HL-60 (cell line): ENCODE data around the gene B3GALT4.

Source experiments
- DNase-seq, 2 experiments: peaks; one replicate each; pipeline ENCODE4 v3.0.0-alpha.2; 2010 to 2020; ENCODE audit warnings: low read depth in 1 of 2, low spot score in 1 of 2
- H3K27ac ChIP-seq: fragments of 250-450 bp; sonication (Bioruptor Pico); replicated peaks from 2 replicates; pipeline ENCODE4 v1.5.1; 2020; ENCODE audit warnings: mild to moderate bottlenecking, moderate library complexity
- H3K27me3 ChIP-seq: fragments of 250-450 bp; sonication (Bioruptor Pico); 2 replicates; pipeline ENCODE4 v1.5.1; 2021; ENCODE audit warnings: mild to moderate bottlenecking, moderate library complexity; ENCODE audit not compliant: insufficient read depth, poor library complexity, severe bottlenecking
- H3K4me3 ChIP-seq: replicated peaks from 2 replicates; pipeline ENCODE4 v1.5.1; 2011; ENCODE audit warnings: mild to moderate bottlenecking, control low read depth, low read length; ENCODE audit not compliant: insufficient read depth
- CTCF ChIP-seq: IDR thresholded peaks from one replicate; pipeline ENCODE4 v1.5.1; 2011; ENCODE audit warnings: low read length, control low read depth, inconsistent platforms; ENCODE audit not compliant: insufficient read depth
- GABPA ChIP-seq: IDR thresholded peaks from 2 replicates; pipeline ENCODE4 v1.6.1; 2012; ENCODE audit warnings: low read depth
- POLR2AphosphoS5 ChIP-seq: IDR thresholded peaks from 2 replicates; pipeline ENCODE4 v1.6.1; 2012; ENCODE audit warnings: low read depth
- REST ChIP-seq: IDR thresholded peaks from 2 replicates; pipeline ENCODE4 v1.6.1; 2012; ENCODE audit warnings: low read depth; ENCODE audit not compliant: insufficient replicate concordance
- SPI1 ChIP-seq: IDR thresholded peaks from 2 replicates; pipeline ENCODE4 v1.6.1; 2012; ENCODE audit warnings: low read depth, mild to moderate bottlenecking, borderline replicate concordance

The B3GALT4 gene

GRCh38 chr6:33277663-33278391 is 904 bp downstream of the B3GALT4 start:
- Histone ChIP-seq H3K4me3 (peak overlapping the region; percentile 36), H3K27ac (peak overlapping the region; percentile 78), H3K27me3 (no peaks in the 10 kb centered on the region)
- DNase-seq = peak in 1 of 2 experiments; percentile 34
- TF ChIP-seq CTCF (no peak), SPI1 (0 out of 2 replicates have a peak, but pooled peaks have one; percentile 24), GABPA (no peak), POLR2AphosphoS5 (peak; percentile 41), REST (no peak)

- DNase-seq = no peak
- no peaks in the 10 kb centered on the region for H3K27me3 ChIP-seq
- no peak overlapping the region for H3K4me3 ChIP-seq
- TF ChIP-seq GABPA = no peak
- TF ChIP-seq REST = no peak
- no peak for TF ChIP-seq SPI1
- no peak for TF ChIP-seq CTCF
- TF ChIP-seq POLR2AphosphoS5 = no peak
- H3K27ac ChIP-seq = no peak overlapping the region
These were observed 1.4 kb downstream of the B3GALT4 start for GRCh38 chr6:33278392-33278741.

- Histone ChIP-seq H3K27me3 (no peaks in the 10 kb centered on the region), H3K4me3 (no peak overlapping the region), H3K27ac (no peak overlapping the region)
- TF ChIP-seq GABPA (no peak), REST (no peak), CTCF (no peak), SPI1 (no peak), POLR2AphosphoS5 (no peak; the same call in 1 of the 2 replicates)
- no peak for DNase-seq
These were observed 1.9 kb downstream of the B3GALT4 start for GRCh38 chr6:33278810-33279209.
